Gastrocnemius medialis (tissue), 4 donors: ENCODE results near the gene WFDC1. TPM values are rescaled to one million over a fixed set of nuclear protein-coding genes. Genes with fewer than 3 reads are reported as not detected.
A peak's percentile ranks its signal among the peaks of the same experiment; 100 is the strongest.

Experiments
- ATAC-seq, 2 donors: fragments of 150-250 bp; one replicate each; pipeline ENCODE4 v1.9.1; 2016
- DNase-seq, 2 donors: peaks; one replicate each; pipeline ENCODE4 v3.0.0-alpha.2; 2019
- H3K27ac ChIP-seq, 4 donors: fragments of 200-600 bp; sonication (generic); 1 replicate in 1 of 4; 2 replicates in 3 of 4; pipeline ENCODE4 v1.5.1; 2016 to 2018; ENCODE audit warnings: mild to moderate bottlenecking in 2 of 4, moderate library complexity in 1 of 4
- H3K27me3 ChIP-seq, 3 donors: fragments of 200-600 bp; sonication (generic) in 2 of 3; 1 replicate in 1 of 3; 2 replicates in 2 of 3; pipeline versions ENCODE4 v1.5.1 to v1.6.0; 2016 to 2019; ENCODE audit warnings: mild to moderate bottlenecking in 1 of 3, moderate library complexity in 1 of 3
- H3K36me3 ChIP-seq, 2 donors: fragments of 200-600 bp; sonication (generic) in 1 of 2; one replicate each; pipeline ENCODE4 v1.5.1; 2017 to 2018
- H3K4me1 ChIP-seq, 2 donors: fragments of 200-600 bp; sonication (generic) in 1 of 2; one replicate each; pipeline ENCODE4 v1.5.1; 2016 to 2017; ENCODE audit warnings: mild to moderate bottlenecking in 2 of 2
- H3K4me3 ChIP-seq, 4 donors: fragments of 200-600 bp; sonication (generic) in 3 of 4; 1 replicate in 1 of 4; 2 replicates in 3 of 4; pipeline ENCODE4 v1.5.1; 2016 to 2019; ENCODE audit warnings: mild to moderate bottlenecking in 2 of 4
- H3K9me3 ChIP-seq, 3 donors: fragments of 200-600 bp; sonication (generic) in 2 of 3; 1 replicate in 1 of 3; 2 replicates in 2 of 3; pipeline ENCODE4 v1.5.1; 2016 to 2019
- CTCF ChIP-seq, 5 experiments: fragments of 450-650 bp in 3 of 5; fragments of 200-600 bp in 2 of 5; sonication (generic) in 2 of 5; IDR thresholded peaks in 4 of 5; conservative IDR thresholded peaks in 1 of 5; 1 replicate in 4 of 5; 2 replicates in 1 of 5; pipeline ENCODE4 v1.5.1; 2016 to 2019; ENCODE audit warnings: antibody characterized with exemption in 5 of 5, mild to moderate bottlenecking in 3 of 5, moderate library complexity in 3 of 5
- POLR2A ChIP-seq, 2 donors: fragments of 450-650 bp; IDR thresholded peaks; one replicate each; pipeline ENCODE4 v1.6.1; 2017; ENCODE audit warnings: antibody characterized with exemption in 2 of 2, mild to moderate bottlenecking in 2 of 2, moderate library complexity in 2 of 2
- in situ Hi-C, 4 donors: fragments of 200-750 bp; cut with MboI; loops; one replicate each; pipeline versions ENCODE4 v1.15.0 to v1.8.0; 2017; ENCODE audit warnings: low sequenced_read_pairs in 4 of 4
- intact Hi-C: fragments of 100-400 bp; cut with DNase I; formaldehyde crosslinking; loops from one replicate; pipeline ENCODE4 v1.15.1; 2023; ENCODE audit warnings: low total_unique reads
- total RNA-seq, 4 donors: library from RNA; depleted of rRNA; stranded (reverse); fragments of >200 nt; gene quantifications; one replicate each; pipeline versions ENCODE4 v1.1.0 to v1.2.3, GENCODE V29; 2016

WFDC1 gene
- total RNA-seq, 4 donors from 2014 or later = 0.40 to 0.68 (median 0.49) TPM; not detected in 1

GRCh38 chr16:84308120-84308519 is 13.4 kb downstream of the WFDC1 start:
- intact Hi-C loops = no loop called here
- TF ChIP-seq POLR2A (IDR thresholded peaks at IDR 0.05) (no peak), CTCF (IDR thresholded peaks at IDR 0.05 in 4 of 5, conservative IDR thresholded peaks at IDR 0.05 in 1 of 5) (peak in 3 of 5 experiments; percentile 42 to 52 (median 50))
- no peaks in the 10 kb centered on the region for H3K4me1 ChIP-seq
- H3K9me3 ChIP-seq = no peaks in the 10 kb centered on the region
- H3K4me3 ChIP-seq = no peak overlapping the region
- no peak for DNase-seq
- H3K27ac ChIP-seq = no peak overlapping the region
- in situ Hi-C loops = loop anchor here in 1 of 4 donors (25.0 kb wide), 1 partner anchor 104 kb away; no protein-coding TSS in a partner anchor
- H3K27me3 ChIP-seq = peaks cover 0 to 20% (median 9%) of the 10 kb centered on the region in 3 donors
- peak; percentile 21 to 30 for ATAC-seq
- H3K36me3 ChIP-seq = no peaks in the 10 kb centered on the region

GRCh38 chr16:84310642-84311041 is 16.0 kb downstream of the WFDC1 start:
- no peak overlapping the region for H3K27ac ChIP-seq
- DNase-seq = no peak
- no peaks in the 10 kb centered on the region for H3K36me3 ChIP-seq
- no peaks in the 10 kb centered on the region for H3K4me1 ChIP-seq
- in situ Hi-C loops = loop anchor here in 1 of 4 donors (25.0 kb wide), 1 partner anchor 102 kb away; no protein-coding TSS in a partner anchor
- no peaks in the 10 kb centered on the region for H3K9me3 ChIP-seq
- ATAC-seq = no peak
- H3K27me3 ChIP-seq = peaks cover 4 to 21% (median 10%) of the 10 kb centered on the region in 3 donors
- no peak overlapping the region for H3K4me3 ChIP-seq
- TF ChIP-seq CTCF (IDR thresholded peaks at IDR 0.05 in 4 of 5, conservative IDR thresholded peaks at IDR 0.05 in 1 of 5) = no peak
- TF ChIP-seq POLR2A (IDR thresholded peaks at IDR 0.05) = no peak
- intact Hi-C loops = no loop called here

- in situ Hi-C loops = loop anchor here in 1 of 4 donors (25.0 kb wide), 1 partner anchor 99 kb away; no protein-coding TSS in a partner anchor
- DNase-seq (no peak), ATAC-seq (no peak)
- no peak overlapping the region for H3K27ac ChIP-seq
- H3K4me1 ChIP-seq = no peaks in the 10 kb centered on the region
- TF ChIP-seq CTCF (IDR thresholded peaks at IDR 0.05 in 4 of 5, conservative IDR thresholded peaks at IDR 0.05 in 1 of 5) (no peak), POLR2A (IDR thresholded peaks at IDR 0.05) (no peak)
- H3K36me3 ChIP-seq = no peaks in the 10 kb centered on the region
- intact Hi-C loops = no loop called here
- no peaks in the 10 kb centered on the region for H3K9me3 ChIP-seq
- H3K4me3 ChIP-seq = no peak overlapping the region
- H3K27me3 ChIP-seq = peaks cover 6 to 21% (median 10%) of the 10 kb centered on the region in 3 donors
These were observed 18.2 kb downstream of the WFDC1 start for GRCh38 chr16:84312783-84313382.

GRCh38 chr16:84313921-84314320 is 19.2 kb downstream of the WFDC1 start:
- DNase-seq (no peak), ATAC-seq (no peak)
- Histone ChIP-seq H3K27me3 (peaks cover 8 to 19% (median 10%) of the 10 kb centered on the region in 3 donors), H3K4me3 (no peak overlapping the region), H3K27ac (no peak overlapping the region), H3K36me3 (no peaks in the 10 kb centered on the region), H3K4me1 (no peaks in the 10 kb centered on the region), H3K9me3 (no peaks in the 10 kb centered on the region)
- in situ Hi-C loops (loop anchor here in 1 of 4 donors (25.0 kb wide), 1 partner anchor 98 kb away; no protein-coding TSS in a partner anchor), intact Hi-C loops (no loop called here)
- TF ChIP-seq CTCF (IDR thresholded peaks at IDR 0.05 in 4 of 5, conservative IDR thresholded peaks at IDR 0.05 in 1 of 5) (no peak), POLR2A (IDR thresholded peaks at IDR 0.05) (no peak)
